ENCODE measurements around the gene PSMA7.

PSMA7 gene

DNA sequence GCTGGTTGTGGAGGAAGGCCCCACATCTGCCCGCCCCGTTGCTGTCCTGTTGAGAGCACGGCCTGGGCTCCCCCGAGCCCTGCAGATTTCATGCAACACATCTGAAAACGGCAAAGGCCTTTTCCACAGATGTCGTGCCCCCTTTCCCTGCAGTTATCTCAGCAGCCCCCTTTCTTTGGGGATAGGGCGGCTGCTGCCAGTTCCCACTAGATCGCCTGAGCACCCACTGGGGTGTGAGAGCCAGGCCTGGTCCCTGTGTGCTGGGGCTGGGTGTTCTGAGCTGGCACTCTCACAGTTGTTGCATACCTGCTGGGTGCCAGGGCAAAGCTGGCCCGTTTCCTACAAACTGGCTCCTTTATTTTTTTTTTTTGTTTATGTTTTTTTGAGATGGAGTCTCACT lies 27.3 kb upstream of the PSMA7 start:
- no peak for DNase-seq

- DNase-seq = no peak
Measured at GRCh38 chr20:62168890-62169435, 25.8 kb upstream of the PSMA7 start.

DNA sequence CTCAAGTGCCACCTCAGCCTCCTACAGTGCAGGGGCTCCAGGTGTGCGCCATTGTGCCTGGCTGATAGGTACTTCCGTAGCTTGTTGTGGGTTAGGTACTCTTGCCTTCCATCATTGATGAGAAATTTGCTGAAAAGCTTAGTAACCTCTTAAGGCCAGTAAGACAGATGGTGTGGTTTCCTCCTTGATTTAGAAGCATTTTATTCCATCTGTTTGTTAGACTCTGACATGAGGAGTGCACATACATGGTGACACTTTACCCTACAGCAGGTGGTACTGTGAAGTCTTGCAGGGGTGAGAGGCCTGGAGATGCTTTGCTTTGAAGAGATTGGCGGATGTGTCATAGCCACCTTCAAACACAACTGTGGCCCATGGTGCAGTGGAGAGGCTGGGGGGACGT lies 24.9 kb upstream of the PSMA7 start:
- DNase-seq = no peak

DNA sequence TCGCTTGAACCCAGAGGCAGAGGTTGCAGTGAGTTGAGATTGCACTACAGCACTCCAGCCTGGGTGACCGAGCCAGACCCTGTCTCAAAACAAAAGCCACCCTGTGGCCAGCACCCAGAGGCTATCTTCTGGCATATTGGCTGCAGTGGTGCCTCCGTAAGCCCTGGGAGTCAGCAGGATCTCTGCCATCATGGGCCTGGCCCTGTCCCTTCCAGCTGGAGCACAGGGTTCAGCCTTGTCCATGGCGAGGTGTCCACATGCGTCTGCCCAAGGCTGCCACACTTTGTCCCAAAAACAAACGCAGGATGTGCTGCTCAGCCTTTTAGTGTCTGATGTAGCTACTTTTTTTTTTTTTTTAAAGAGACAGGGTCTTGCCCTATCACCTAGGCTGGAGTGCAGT lies 24.3 kb upstream of the PSMA7 start:
- DNase-seq = no peak

- DNase-seq = no peak
Measured at GRCh38 chr20:62165762-62166399, 22.7 kb upstream of the PSMA7 start.

- no peak for DNase-seq
Measured at GRCh38 chr20:62164879-62165761, 21.9 kb upstream of the PSMA7 start.

- no peak for DNase-seq
Measured at GRCh38 chr20:62163986-62164762, 21.0 kb upstream of the PSMA7 start.

GRCh38 chr20:62163485-62163865 lies 20.3 kb upstream of the PSMA7 start:
- no peak for DNase-seq

DNA sequence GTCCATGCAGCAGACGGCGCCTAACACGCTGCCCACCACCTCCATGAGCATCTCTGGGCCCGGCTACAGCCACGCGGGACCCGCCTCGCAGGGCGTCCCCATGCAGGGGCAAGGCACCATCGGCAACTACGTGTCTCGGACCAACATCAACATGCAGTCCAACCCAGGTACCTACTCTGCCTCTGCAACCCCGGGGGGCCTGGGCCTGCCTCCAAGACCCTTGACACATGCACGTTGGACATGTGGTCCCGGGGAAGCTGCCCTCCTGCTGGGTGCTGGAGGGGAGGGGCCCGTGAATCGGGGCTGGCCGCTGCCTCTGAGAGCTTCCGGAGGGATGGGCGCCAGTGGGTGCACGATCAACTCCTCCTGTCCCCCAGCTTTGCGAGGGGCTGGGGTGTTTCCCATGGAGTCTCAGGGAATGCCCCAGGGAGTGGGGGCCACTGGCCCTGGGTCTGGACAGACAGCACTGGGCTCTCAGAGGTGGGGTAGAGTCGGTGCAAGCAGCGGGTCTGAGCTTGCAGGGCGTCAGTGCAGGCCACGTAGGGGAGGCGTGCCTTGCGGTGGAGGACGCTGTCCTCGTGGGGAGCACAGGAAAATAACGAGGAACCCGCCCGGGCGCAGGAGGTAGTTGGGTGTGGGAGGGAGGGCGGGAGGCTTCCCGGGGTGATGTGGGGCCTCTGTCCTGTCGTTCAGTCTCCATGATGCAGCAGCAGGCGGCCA lies 19.7 kb upstream of the PSMA7 start:
- no peak for DNase-seq

DNA sequence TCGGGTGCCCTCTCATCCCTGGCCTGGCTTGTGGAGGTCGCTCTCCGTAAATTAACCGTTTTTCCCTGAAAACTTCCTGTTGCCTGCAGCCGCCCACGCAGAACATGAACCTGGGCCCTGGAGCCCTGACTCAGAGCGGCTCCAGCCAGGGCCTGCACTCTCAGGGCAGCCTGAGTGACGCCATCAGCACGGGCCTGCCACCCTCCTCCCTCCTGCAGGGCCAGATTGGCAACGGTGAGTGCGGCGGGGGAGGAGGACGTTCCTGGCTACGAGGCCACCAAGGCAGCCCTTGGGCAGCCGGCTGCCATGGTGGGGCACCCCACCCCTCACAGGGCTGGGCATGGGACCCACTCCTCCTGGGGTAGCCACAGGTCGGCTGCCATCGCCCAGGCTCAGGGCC lies 18.2 kb upstream of the PSMA7 start:
- DNase-seq = no peak

DNA sequence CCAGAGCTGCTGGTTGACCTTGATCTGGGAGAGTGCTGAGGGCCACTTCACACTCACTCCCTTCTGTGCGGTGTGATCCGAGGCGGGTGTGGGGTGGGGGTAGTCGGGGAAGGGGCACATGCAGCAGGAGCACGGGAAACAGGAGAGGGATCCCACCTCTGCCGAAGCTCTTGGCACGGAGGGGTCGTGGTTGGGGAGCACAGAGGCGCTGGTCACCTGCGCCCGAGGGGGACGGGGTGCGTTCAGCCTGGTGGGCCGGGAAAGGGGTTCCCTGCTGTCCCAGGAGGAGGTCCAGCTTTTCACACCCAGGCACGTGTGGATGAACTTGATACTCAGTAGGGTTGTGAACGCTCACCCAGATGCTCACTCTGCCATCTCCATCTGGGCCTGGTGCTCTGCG lies 17.7 kb upstream of the PSMA7 start:
- no peak for DNase-seq

DNA sequence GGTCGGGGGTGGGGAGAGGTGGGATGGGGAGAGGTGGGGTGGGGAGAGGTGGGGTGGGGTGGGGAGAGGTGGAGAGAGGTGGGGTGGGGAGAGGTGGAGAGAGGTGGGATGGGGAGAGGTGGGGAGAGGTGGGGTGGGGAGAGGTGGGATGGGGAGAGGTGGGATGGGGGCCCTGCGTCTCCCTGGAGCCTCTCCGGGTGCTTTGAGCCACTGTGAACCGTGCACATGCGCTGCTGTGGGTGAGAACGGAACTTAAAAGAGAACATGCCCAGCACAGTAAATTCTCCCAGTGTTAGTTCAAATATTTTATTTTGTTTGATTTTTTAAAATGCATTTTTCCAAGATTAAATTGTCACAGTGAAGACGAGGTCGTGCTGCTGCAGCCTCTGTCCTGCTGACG lies 17.1 kb upstream of the PSMA7 start:
- DNase-seq = no peak

- peak; percentile 74 for DNase-seq
Measured at GRCh38 chr20:62159839-62160238, 16.6 kb upstream of the PSMA7 start.

DNA sequence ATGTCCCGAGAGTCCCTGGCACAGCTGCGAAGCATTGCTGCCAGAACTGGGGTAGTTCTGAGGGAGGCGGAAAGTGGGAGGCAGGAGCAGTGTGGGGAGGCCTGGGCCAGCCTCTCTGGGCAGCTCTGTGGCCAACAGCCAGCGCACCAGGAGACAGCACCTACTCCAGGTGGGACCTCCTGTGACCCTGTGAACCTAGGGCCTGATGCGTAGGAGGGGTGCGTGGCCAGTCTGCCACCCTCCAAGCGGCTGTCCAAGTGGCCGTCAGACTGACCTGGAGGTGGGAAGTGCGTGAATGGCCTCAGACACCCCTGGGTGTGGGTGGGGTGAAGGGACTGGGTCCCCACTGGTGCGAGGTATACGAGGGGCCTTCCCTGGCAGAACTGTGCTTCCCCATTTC lies 15.9 kb upstream of the PSMA7 start:
- DNase-seq = no peak

- no peak for DNase-seq
Measured at GRCh38 chr20:62158541-62158940, 15.3 kb upstream of the PSMA7 start.

DNA sequence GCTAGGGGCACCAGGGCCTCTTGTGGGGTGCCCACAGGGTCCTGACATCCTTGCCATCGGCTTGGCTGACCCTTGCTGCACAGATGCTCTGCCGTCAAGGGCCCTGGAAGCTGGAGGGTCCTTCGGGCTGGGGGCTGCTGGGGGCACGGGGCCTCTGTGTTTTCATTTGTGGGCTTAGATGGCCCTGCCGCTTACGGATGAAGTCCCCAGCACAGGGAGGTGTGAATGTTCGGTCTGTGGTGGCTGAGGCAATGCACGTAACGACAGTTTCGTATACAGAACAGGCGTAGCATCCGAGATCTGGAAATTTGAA lies 14.8 kb upstream of the PSMA7 start:
- no peak for DNase-seq

DNA sequence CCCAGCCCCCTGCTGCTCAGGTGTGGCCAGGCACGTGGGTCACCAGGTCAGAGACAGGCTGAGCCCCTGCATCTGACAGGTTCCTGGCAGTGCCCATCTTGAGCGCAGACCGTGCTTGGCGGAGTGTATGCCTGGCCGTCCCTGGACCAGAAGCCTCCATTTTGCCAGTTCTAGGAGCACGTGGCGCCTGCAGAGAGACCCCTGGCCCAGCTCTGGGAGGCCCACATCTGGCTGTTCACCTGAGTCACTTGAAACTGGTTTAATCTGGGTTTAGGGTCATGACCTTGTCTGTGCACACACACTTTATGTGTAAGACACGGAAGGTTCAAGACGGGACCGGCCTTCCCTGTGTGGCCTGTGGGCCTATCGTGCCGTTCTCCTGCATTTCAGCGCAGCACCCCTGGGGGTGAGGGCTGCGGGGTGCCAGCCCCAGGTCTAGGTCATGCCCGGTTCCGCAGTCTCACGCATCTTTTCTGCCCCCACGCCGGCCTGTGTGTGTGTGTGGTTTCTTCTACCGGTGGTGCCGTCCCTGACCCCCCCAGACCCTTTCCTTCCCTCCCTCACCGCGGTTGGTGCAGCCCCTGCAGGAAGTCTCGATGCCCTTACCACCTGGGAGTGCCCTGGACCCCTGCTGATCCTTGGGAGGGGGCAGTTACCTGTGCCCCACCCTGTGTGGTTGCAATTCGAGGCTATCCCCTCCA lies 14.3 kb upstream of the PSMA7 start:
- no peak for DNase-seq

GRCh38 chr20:62156592-62157386 lies 13.6 kb upstream of the PSMA7 start:
- DNase-seq = peak; percentile 63

GRCh38 chr20:62156254-62156556 lies 13.0 kb upstream of the PSMA7 start:
- DNase-seq = no peak

DNA sequence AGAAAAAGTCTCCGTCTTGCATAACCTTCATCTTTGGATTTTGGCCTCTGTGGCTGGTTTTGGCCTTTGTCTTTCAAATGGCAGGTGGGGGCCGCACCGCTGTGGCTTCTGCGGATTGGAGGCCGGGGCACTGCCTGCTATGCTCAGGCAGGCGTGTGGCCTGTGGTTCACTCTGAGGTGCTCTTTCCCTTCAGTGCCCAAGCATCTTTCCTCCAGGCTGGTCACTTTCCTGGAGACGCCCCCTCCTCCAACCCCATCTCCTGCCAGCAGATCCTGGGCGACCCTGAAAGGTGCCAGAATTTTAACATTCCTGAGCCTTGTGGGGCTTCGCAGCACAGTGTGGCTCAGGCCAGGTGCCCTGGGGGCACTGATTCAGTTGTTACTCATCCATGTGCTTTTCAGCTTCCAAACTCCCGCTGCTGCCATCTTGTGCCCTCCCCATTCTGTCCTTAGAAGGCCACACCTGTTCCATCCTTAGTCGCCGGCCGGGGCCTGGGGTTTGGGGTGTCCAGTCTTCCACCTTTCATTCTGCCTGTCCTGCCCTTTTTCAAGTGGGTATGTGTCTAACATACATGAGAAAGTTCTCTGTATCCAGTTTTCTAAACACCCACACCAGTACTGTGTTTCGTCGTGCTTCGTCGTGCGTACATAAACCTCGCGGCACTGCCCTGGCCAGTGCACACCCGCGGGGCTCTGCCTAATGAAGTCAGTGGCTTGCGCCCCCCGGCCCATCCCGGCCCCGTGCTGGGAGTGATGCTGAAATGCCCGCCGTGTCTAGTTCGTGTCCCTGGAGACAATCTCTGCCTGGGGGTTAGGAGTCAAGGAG lies 12.4 kb upstream of the PSMA7 start:
- no peak for DNase-seq

DNA sequence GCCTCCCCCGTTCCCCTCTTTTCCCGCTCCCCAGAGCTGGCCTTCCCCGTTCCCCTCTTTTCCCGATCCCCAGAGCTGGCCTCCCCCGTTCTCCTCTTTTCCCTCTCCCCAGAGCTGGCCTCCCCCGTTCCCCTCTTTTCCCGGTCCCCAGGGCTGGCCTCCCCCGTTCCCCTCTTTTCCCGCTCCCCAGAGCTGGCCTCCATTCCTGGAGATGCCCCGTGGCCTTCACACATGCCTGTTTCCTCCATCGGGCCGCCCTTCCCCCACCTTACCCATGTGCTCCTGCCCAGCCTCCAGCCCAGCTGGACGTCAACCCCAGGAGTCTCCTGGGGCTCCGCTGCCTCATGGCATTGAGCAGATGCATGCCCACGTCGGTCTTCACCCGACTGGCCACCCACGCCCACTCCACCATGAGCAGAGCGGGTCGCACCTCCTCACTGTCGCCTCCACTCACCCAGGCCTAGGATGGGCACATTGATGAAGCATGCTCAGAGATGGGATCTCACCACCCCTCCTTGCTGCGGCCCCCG lies 8.7 kb upstream of the PSMA7 start:
- no peak for DNase-seq

Data from stimulated activated naive CD4-positive, alpha-beta T cell treated with Interleukin-2 at 50 U/mL for 16 hours (primary cell).